Osteoblast (primary cell): ENCODE data around the gene ZNF526. TPM values are rescaled to one million over a fixed set of nuclear protein-coding genes. Genes with fewer than 3 reads are reported as not detected.

Experiments used
- DNase-seq: peaks from one replicate; pipeline ENCODE4 v3.0.0; 2011; ENCODE audit warnings: low spot score, mixed read lengths; ENCODE audit not compliant: insufficient read length; ENCODE audit errors: missing footprints
- H2AFZ ChIP-seq: 2 replicates; pipeline ENCODE4 v1.6.0; 2011; ENCODE audit warnings: mild to moderate bottlenecking, low read length
- H3K27ac ChIP-seq: 2 replicates; pipeline ENCODE4 v1.5.1; 2011; ENCODE audit warnings: mild to moderate bottlenecking, low read depth, low read length, moderate library complexity
- H3K27me3 ChIP-seq: 2 replicates; pipeline ENCODE4 v1.6.0; 2012; ENCODE audit warnings: mild to moderate bottlenecking, control low read depth, inconsistent platforms, low read length, moderate library complexity; ENCODE audit not compliant: insufficient read depth
- H3K36me3 ChIP-seq: 2 replicates; pipeline ENCODE4 v1.5.1; 2011; ENCODE audit warnings: mild to moderate bottlenecking, low read length, control low read depth, moderate library complexity; ENCODE audit not compliant: insufficient read depth
- H3K4me1 ChIP-seq: 2 replicates; pipeline ENCODE4 v1.5.1; 2011; ENCODE audit warnings: mild to moderate bottlenecking, low read length, control low read depth, moderate library complexity; ENCODE audit not compliant: insufficient read depth
- H3K4me2 ChIP-seq: 2 replicates; pipeline ENCODE4 v1.6.0; 2011; ENCODE audit warnings: mild to moderate bottlenecking, low read length; ENCODE audit not compliant: insufficient read depth
- H3K4me3 ChIP-seq: fragments of 200-600 bp; sonication (generic); 3 replicates; pipeline ENCODE4 v1.5.1; 2012; ENCODE audit warnings: mild to moderate bottlenecking, low read length, inconsistent platforms; ENCODE audit not compliant: insufficient read depth
- H3K79me2 ChIP-seq: 2 replicates; pipeline ENCODE4 v1.6.0; 2012; ENCODE audit warnings: mild to moderate bottlenecking, low read length, control low read depth, inconsistent platforms; ENCODE audit not compliant: insufficient read depth
- H3K9me3 ChIP-seq: 2 replicates; pipeline ENCODE4 v1.5.1; 2011; ENCODE audit warnings: low read depth, low read length, control low read depth
- H4K20me1 ChIP-seq: 2 replicates; pipeline ENCODE4 v1.6.0; 2012; ENCODE audit warnings: mild to moderate bottlenecking, low read length, control low read depth; ENCODE audit not compliant: insufficient read depth
- total RNA-seq: library from RNA; depleted of rRNA; stranded (reverse); fragments of >200 nt; gene quantifications from 2 replicates; pipeline ENCODE4 v1.2.3, GENCODE V29; 2012
- TF ChIP-seq, protein P1 (sequence below): IDR thresholded peaks from 2 replicates; pipeline ENCODE4 v1.5.1; 2011; ENCODE audit warnings: mild to moderate bottlenecking, low read depth, low read length, moderate library complexity; ENCODE audit errors: extremely low read depth

Gene ZNF526
- total RNA-seq, 1 donor = 11.9 TPM

GRCh38 chr19:42203700-42204099 lies 16.4 kb upstream of the ZNF526 start:
- peaks cover 59% of the 10 kb centered on the region for H3K79me2 ChIP-seq
- no peaks in the 10 kb centered on the region for H3K9me3 ChIP-seq
- no peak overlapping the region for H3K4me2 ChIP-seq
- TF ChIP-seq, protein P1, sequence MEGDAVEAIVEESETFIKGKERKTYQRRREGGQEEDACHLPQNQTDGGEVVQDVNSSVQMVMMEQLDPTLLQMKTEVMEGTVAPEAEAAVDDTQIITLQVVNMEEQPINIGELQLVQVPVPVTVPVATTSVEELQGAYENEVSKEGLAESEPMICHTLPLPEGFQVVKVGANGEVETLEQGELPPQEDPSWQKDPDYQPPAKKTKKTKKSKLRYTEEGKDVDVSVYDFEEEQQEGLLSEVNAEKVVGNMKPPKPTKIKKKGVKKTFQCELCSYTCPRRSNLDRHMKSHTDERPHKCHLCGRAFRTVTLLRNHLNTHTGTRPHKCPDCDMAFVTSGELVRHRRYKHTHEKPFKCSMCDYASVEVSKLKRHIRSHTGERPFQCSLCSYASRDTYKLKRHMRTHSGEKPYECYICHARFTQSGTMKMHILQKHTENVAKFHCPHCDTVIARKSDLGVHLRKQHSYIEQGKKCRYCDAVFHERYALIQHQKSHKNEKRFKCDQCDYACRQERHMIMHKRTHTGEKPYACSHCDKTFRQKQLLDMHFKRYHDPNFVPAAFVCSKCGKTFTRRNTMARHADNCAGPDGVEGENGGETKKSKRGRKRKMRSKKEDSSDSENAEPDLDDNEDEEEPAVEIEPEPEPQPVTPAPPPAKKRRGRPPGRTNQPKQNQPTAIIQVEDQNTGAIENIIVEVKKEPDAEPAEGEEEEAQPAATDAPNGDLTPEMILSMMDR = no peak
- H3K27me3 ChIP-seq = no peaks in the 10 kb centered on the region
- H4K20me1 ChIP-seq = peaks cover 32% of the 10 kb centered on the region
- DNase-seq = peak; percentile 77
- H3K36me3 ChIP-seq = peaks cover 36% of the 10 kb centered on the region
- H3K4me3 ChIP-seq = no peak overlapping the region
- H3K27ac ChIP-seq = no peak overlapping the region
- H3K4me1 ChIP-seq = peaks cover 28% of the 10 kb centered on the region
- no peak overlapping the region for H2AFZ ChIP-seq

DNA sequence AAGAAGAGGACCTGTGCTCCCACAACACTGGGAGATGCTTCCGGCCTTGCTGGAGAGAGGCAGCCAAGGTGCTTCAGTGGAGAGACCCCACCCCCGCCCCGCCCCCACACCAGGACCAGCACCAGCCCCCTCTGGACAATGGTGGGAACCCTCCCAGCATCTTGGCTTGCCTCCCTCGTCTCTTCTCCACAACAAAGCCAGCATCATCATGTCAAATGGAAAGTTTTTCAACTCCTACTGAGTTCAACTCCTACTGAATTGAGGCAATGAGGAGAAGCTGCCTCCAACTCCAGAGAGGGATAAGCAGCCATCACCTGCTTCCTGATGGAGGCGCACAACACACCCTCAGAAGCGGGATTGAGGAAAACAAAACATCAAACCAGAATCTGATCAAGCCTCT lies 15.4 kb upstream of the ZNF526 start:
- H3K4me1 ChIP-seq = peaks cover 28% of the 10 kb centered on the region
- H4K20me1 ChIP-seq = peaks cover 28% of the 10 kb centered on the region
- peaks cover 59% of the 10 kb centered on the region for H3K79me2 ChIP-seq
- no peaks in the 10 kb centered on the region for H3K27me3 ChIP-seq
- no peaks in the 10 kb centered on the region for H3K9me3 ChIP-seq
- no peak overlapping the region for H3K4me2 ChIP-seq
- no peak overlapping the region for H3K4me3 ChIP-seq
- H3K27ac ChIP-seq = no peak overlapping the region
- DNase-seq = peak; percentile 49
- H2AFZ ChIP-seq = no peak overlapping the region
- H3K36me3 ChIP-seq = peaks cover 38% of the 10 kb centered on the region
- TF ChIP-seq, protein P1 = no peak

DNA sequence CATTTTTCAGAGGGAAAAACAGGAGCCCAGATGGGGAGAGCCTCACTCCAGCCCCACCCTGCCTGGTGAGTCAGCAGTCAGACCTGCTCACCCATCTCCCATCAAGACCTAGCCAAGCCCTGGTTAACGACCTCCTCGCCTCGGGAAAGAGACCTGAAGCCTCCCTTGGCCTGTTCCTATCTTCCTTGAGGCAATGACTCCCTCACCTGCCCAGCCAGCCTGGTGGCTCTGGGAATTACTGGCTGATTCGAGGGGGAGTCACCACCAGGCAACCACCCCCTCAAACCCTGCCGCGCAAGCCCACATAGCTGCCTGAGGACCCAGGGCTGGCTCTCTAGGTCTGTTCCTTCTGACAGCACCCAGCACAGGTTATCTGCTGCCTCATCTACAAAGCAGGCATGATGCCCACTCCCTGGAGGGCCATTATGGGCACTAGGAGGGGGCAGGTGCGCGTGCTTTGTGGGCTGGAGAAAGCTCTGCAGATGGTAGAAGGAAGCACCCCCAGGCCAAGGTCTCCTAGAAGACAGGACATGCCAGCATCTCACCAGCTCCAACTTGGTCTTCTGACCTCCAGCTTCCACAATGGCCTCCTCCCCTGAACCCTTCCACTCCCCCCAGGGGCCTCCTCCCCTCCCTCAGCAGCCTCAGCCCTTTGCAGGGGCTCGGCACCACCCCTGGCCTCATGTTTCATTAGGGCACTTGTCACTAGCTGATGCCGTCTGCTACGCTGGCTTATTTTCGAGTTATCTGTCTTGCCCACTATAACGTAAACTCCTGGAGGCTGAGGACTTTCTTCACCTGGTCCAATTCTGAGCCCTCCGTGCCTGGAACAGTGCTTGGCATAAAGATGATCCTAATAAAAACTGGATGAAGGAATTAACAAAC lies 13.0 kb upstream of the ZNF526 start:
- peak overlapping the region; percentile 58 for H3K4me2 ChIP-seq
- peaks cover 28% of the 10 kb centered on the region for H3K4me1 ChIP-seq
- peaks cover 6% of the 10 kb centered on the region for H4K20me1 ChIP-seq
- peaks cover 38% of the 10 kb centered on the region for H3K36me3 ChIP-seq
- H3K79me2 ChIP-seq = peaks cover 47% of the 10 kb centered on the region
- H3K4me3 ChIP-seq = no peak overlapping the region
- H2AFZ ChIP-seq = no peak overlapping the region
- TF ChIP-seq, protein P1 = no peak
- peak overlapping the region; percentile 75 for H3K27ac ChIP-seq
- peak; percentile 98 for DNase-seq
- no peaks in the 10 kb centered on the region for H3K9me3 ChIP-seq
- H3K27me3 ChIP-seq = no peaks in the 10 kb centered on the region

DNA sequence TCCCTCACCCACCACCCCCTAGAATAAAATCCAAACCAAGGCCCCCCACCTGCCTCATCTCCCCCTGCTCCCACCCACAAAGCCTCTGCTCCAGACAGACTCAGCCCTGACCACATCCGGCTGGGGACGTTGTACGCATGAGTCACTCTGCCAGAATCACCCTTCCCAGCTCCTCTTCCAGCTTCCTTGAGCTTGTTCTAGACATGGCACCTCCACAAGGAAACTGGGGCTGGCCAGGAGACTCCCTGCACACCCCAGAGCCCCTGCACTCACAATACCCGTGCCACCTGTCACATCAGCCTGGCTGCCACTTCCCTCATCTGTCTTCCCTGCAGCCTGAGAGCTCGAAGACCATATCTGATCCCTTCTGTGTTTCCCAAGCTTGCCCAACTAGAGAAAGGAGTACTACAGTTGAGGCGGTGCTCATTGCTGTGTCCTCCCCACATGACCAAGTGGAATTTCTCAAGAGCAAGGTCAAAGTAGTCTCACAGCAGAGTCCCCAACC lies 12.3 kb upstream of the ZNF526 start:
- H3K79me2 ChIP-seq = peaks cover 48% of the 10 kb centered on the region
- no peaks in the 10 kb centered on the region for H3K27me3 ChIP-seq
- peaks cover 28% of the 10 kb centered on the region for H3K4me1 ChIP-seq
- peaks cover 39% of the 10 kb centered on the region for H3K36me3 ChIP-seq
- peaks cover 6% of the 10 kb centered on the region for H4K20me1 ChIP-seq
- H3K4me3 ChIP-seq = no peak overlapping the region
- H2AFZ ChIP-seq = peak overlapping the region; percentile 44
- DNase-seq = peak; percentile 99
- peak overlapping the region; percentile 58 for H3K4me2 ChIP-seq
- TF ChIP-seq, protein P1 = no peak
- H3K27ac ChIP-seq = peak overlapping the region; percentile 75
- no peaks in the 10 kb centered on the region for H3K9me3 ChIP-seq
